Vagina (tissue), 2 donors: ENCODE data around the gene SKP2. TPM values are rescaled to one million over a fixed set of nuclear protein-coding genes. Genes with fewer than 3 reads are reported as not detected.

Source experiments
- DNase-seq, 2 donors: peaks; one replicate each; pipeline ENCODE4 v3.0.0-alpha.2; 2017; ENCODE audit errors: extremely low spot score in 2 of 2
- H3K27ac ChIP-seq: fragments of 200-600 bp; sonication (generic); one replicate; pipeline ENCODE4 v1.5.1; 2019
- H3K27me3 ChIP-seq: fragments of 200-600 bp; sonication (generic); one replicate; pipeline ENCODE4 v1.5.1; 2019
- H3K36me3 ChIP-seq, 2 donors: fragments of 200-600 bp; sonication (generic); one replicate each; pipeline ENCODE4 v1.5.1; 2017 to 2019
- H3K4me1 ChIP-seq: fragments of 200-600 bp; sonication (generic); one replicate; pipeline ENCODE4 v1.5.1; 2019
- H3K4me3 ChIP-seq, 2 donors: fragments of 200-600 bp; sonication (generic); 1 replicate in 1 of 2; 2 replicates in 1 of 2; pipeline ENCODE4 v1.5.1; 2016 to 2019
- H3K9me3 ChIP-seq: fragments of 200-600 bp; sonication (generic); one replicate; pipeline ENCODE4 v1.5.1; 2019
- POLR2A ChIP-seq, 2 donors: fragments of 450-650 bp; IDR thresholded peaks; one replicate each; pipeline ENCODE4 v1.6.1; 2017; ENCODE audit warnings: antibody characterized with exemption in 2 of 2, mild to moderate bottlenecking in 2 of 2, moderate library complexity in 2 of 2
- POLR2AphosphoS5 ChIP-seq, 2 donors: sonication (generic); formaldehyde crosslinking; IDR thresholded peaks; one replicate each; pipeline ENCODE4 v1.9.0; 2017; ENCODE audit warnings: antibody characterized with exemption in 2 of 2, mild to moderate bottlenecking in 2 of 2, low read depth in 1 of 2; ENCODE audit not compliant: insufficient read depth in 1 of 2
- intact Hi-C: fragments of 100-400 bp; cut with DNase I; formaldehyde crosslinking; loops from one replicate; pipeline ENCODE4 v1.15.1; 2023
- total RNA-seq: library from RNA; depleted of rRNA; stranded (reverse); fragments of >200 nt; gene quantifications from one replicate; pipeline ENCODE4 v1.2.3, GENCODE V29; 2016
- TF ChIP-seq, protein P1 (sequence below), 3 experiments: fragments of 450-650 bp in 2 of 3; fragments of 200-600 bp in 1 of 3; sonication (generic) in 1 of 3; IDR thresholded peaks; one replicate each; pipeline ENCODE4 v1.5.1; 2017 to 2019; ENCODE audit warnings: antibody characterized with exemption in 3 of 3, mild to moderate bottlenecking in 2 of 3, moderate library complexity in 2 of 3

Gene SKP2
- total RNA-seq, 1 donor from 2014 or later, result 12.0 TPM

DNA sequence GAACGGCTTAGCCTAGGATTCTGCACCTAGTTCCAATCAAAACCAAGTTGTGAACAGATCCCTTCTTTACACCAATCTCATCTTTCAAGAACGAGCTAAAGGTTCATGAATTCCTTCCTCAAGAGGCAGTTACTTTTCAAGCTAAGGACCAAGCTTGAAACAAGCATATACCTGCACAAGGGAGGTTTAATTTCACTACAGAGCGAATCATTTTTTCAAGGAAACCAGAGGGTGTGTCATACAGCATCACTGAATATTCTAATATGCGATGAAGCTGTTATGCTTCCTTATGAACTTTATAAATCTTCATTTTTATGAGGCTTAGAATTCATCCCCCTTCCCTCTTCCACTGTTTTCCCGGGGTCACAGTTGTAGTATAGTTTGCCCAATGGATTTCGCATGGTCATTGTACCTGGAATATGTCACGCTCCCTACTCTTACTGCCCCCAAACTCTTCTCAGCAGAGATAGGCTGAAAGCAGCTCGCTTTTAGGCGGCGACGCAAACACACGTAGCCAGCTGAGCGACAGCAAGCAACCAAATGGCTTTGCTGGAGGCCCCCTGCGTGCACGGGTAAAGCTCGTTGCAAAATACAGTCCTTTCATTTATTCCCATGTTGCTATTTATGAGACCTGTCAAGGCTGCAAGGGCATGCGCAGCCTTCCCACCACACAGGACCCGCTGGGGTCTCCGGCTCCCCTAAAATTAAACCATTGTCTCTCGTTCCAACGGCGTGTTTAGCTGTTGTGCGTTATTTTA lies 1.1 kb upstream of the SKP2 start:
- Histone ChIP-seq H3K4me3 (peak overlapping the region; percentile 80 to 98), H3K4me1 (peaks cover 35% of the 10 kb centered on the region), H3K9me3 (no peaks in the 10 kb centered on the region), H3K36me3 (no peaks in the 10 kb centered on the region), H3K27ac (peak overlapping the region; percentile 79), H3K27me3 (no peaks in the 10 kb centered on the region)
- intact Hi-C loops, result loop anchor here (1.0 kb wide), 1 partner anchor 90 kb away; the partner anchor contains the start of gene NADK2
- DNase-seq, result no peak
- TF ChIP-seq, protein P1, sequence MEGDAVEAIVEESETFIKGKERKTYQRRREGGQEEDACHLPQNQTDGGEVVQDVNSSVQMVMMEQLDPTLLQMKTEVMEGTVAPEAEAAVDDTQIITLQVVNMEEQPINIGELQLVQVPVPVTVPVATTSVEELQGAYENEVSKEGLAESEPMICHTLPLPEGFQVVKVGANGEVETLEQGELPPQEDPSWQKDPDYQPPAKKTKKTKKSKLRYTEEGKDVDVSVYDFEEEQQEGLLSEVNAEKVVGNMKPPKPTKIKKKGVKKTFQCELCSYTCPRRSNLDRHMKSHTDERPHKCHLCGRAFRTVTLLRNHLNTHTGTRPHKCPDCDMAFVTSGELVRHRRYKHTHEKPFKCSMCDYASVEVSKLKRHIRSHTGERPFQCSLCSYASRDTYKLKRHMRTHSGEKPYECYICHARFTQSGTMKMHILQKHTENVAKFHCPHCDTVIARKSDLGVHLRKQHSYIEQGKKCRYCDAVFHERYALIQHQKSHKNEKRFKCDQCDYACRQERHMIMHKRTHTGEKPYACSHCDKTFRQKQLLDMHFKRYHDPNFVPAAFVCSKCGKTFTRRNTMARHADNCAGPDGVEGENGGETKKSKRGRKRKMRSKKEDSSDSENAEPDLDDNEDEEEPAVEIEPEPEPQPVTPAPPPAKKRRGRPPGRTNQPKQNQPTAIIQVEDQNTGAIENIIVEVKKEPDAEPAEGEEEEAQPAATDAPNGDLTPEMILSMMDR (IDR thresholded peaks at IDR 0.05), result no peak
- TF ChIP-seq POLR2AphosphoS5 (IDR thresholded peaks at IDR 0.05; ENCODE audit: insufficient read depth in 1 of 2, low read depth in 1 of 2), result no peak
- TF ChIP-seq POLR2A (IDR thresholded peaks at IDR 0.05), result no peak

DNA sequence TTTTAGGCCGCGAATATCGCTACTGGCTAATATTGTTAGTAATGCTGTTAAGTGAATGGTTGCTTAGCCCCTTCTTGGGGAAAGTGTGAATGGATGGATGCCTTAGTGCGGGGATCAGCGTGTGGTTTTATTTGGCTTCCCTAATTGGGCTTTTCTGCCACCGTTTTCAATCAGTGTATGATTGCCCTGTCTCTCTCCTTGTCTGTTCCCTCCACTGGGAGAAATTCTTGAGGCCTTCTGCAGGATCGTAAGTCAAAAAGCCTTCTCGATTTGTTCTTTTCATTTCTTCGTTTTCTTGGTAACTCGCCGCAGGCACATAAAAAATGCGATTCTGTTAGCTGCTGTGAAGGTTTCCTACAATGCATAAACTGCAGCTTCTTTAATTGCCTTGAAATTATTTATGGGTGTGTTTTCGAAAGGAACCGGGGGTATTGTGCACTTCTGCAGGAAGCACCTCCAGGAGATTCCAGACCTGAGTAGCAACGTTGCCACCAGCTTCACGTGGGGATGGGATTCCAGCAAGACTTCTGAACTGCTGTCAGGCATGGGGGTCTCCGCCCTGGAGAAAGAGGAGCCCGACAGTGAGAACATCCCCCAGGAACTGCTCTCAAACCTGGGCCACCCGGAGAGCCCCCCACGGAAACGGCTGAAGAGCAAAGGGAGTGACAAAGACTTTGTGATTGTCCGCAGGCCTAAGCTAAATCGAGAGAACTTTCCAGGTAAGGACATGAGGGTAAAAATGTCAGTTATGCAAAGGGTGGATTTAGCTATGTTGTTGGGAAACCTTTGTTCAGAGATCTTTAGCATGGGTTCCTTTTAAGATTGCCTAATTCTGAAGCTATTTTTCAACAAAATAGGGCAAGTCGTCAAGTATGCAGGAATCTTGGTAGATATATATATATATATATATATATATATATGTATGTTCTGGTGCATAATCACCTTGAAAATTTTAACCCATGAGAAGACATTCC lies 700 bp downstream of the SKP2 start:
- Histone ChIP-seq H3K9me3 (no peaks in the 10 kb centered on the region), H3K27ac (peak overlapping the region; percentile 79), H3K4me3 (peak overlapping the region; percentile 80 to 98), H3K27me3 (no peaks in the 10 kb centered on the region), H3K4me1 (peaks cover 46% of the 10 kb centered on the region), H3K36me3 (no peaks in the 10 kb centered on the region)
- TF ChIP-seq, protein P1 (IDR thresholded peaks at IDR 0.05), result no peak
- no peak for TF ChIP-seq POLR2AphosphoS5 (IDR thresholded peaks at IDR 0.05; ENCODE audit: insufficient read depth in 1 of 2, low read depth in 1 of 2)
- TF ChIP-seq POLR2A (IDR thresholded peaks at IDR 0.05), result no peak
- intact Hi-C loops, result no loop called here
- DNase-seq, result no peak

DNA sequence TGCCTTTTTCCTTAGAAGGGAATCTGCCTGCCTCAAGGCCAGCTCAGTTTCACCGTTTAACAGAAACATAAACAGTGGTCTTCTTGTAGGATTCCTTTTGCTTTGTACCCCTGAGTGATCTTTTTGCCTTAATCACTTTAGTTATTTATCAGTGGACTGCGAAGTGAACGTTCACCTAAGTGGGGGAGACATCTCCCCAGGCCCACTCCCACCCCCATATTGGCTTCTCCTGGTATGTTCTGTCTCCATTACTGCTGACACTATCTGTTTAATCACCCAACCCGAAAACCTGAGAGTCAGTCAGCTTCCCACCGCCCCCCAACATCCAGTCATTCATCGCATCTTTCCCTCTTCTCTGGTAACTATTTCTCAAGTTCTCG lies 1.4 kb downstream of the SKP2 start:
- H3K4me1 ChIP-seq, result peaks cover 46% of the 10 kb centered on the region
- H3K4me3 ChIP-seq, result peak overlapping the region in 1 of 2 donors; percentile 98
- H3K27ac ChIP-seq, result no peak overlapping the region
- H3K36me3 ChIP-seq, result peaks cover 0 to 4% of the 10 kb centered on the region in 2 donors
- TF ChIP-seq POLR2A (IDR thresholded peaks at IDR 0.05), result no peak
- no peak for TF ChIP-seq POLR2AphosphoS5 (IDR thresholded peaks at IDR 0.05; ENCODE audit: insufficient read depth in 1 of 2, low read depth in 1 of 2)
- TF ChIP-seq, protein P1 (IDR thresholded peaks at IDR 0.05), result no peak
- intact Hi-C loops, result no loop called here
- H3K9me3 ChIP-seq, result no peaks in the 10 kb centered on the region
- H3K27me3 ChIP-seq, result no peaks in the 10 kb centered on the region
- DNase-seq, result no peak

DNA sequence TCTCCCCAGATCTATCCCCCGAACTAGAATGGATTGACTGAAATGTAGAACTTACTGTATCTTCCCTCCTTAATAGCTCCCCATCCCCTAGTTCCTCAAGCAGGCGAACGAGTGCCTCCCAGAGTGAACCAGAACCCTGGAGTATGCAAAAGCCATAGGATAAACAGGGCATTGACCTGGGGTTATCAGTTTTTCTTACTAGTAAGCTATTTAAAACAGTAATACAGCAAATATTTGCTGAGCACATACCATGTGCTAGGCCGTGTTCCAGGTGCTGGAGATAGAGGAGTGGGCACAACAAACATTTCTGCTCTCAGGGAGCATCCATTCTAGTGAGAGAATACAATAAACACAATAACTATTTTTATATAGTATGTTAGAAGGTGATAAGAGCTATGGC lies 1.8 kb downstream of the SKP2 start:
- H3K4me3 ChIP-seq, result no peak overlapping the region
- no peaks in the 10 kb centered on the region for H3K9me3 ChIP-seq
- intact Hi-C loops, result no loop called here
- peaks cover 0 to 6% of the 10 kb centered on the region in 2 donors for H3K36me3 ChIP-seq
- H3K4me1 ChIP-seq, result peaks cover 46% of the 10 kb centered on the region
- no peaks in the 10 kb centered on the region for H3K27me3 ChIP-seq
- no peak for DNase-seq
- H3K27ac ChIP-seq, result no peak overlapping the region
- TF ChIP-seq POLR2A (IDR thresholded peaks at IDR 0.05) (no peak), POLR2AphosphoS5 (IDR thresholded peaks at IDR 0.05; ENCODE audit: insufficient read depth in 1 of 2, low read depth in 1 of 2) (no peak)
- TF ChIP-seq, protein P1 (IDR thresholded peaks at IDR 0.05), result no peak
